Transverse colon (tissue), 4 donors: Measurements from ENCODE around the gene ZMYND12.

Experiments
- CTCF ChIP-seq, 5 experiments: fragments of 200-600 bp in 3 of 5; fragments of 450-650 bp in 2 of 5; sonication (generic) in 3 of 5; IDR thresholded peaks; 1 replicate in 2 of 5; 2 replicates in 3 of 5; pipeline ENCODE4 v1.5.1; 2016 to 2017; ENCODE audit warnings: antibody characterized with exemption in 5 of 5, inconsistent platforms in 3 of 5, mild to moderate bottlenecking in 2 of 5, moderate library complexity in 1 of 5
- EP300 ChIP-seq: sonication (generic); formaldehyde crosslinking; IDR thresholded peaks from one replicate; pipeline ENCODE4 v1.6.1; 2017; ENCODE audit warnings: antibody characterized with exemption, low read depth
- POLR2A ChIP-seq: fragments of 450-650 bp; IDR thresholded peaks from one replicate; pipeline ENCODE4 v1.6.1; 2016; ENCODE audit warnings: antibody characterized with exemption, mild to moderate bottlenecking, moderate library complexity
- POLR2AphosphoS5 ChIP-seq, 3 donors: sonication (generic); formaldehyde crosslinking; IDR thresholded peaks; one replicate each; pipeline ENCODE4 v1.6.1; 2016; ENCODE audit warnings: antibody characterized with exemption in 3 of 3

- no peak for TF ChIP-seq POLR2AphosphoS5 (IDR thresholded peaks at IDR 0.05)
- no peak for TF ChIP-seq CTCF (IDR thresholded peaks at IDR 0.05)
- TF ChIP-seq EP300, result no peak
- TF ChIP-seq POLR2A, result no peak
These were observed 5.4 kb upstream of the ZMYND12 start for GRCh38 chr1:42461196-42461595.
